NOMO-1 (cell line): ENCODE data around the gene MRPS9.
A peak's percentile ranks its signal among the peaks of the same experiment; 100 is the strongest.

Source experiments
- DNase-seq, 2 experiments: peaks; one replicate each; lab custom pipeline; 2025; ENCODE audit not compliant: unreplicated experiment in 2 of 2; lab: John Stamatoyannopoulos, UW

Gene MRPS9

GRCh38 chr2:105117565-105117964, 79.7 kb downstream of the MRPS9 start:
- DNase-seq: no peak

- DNase-seq: no peak
These were observed 81.1 kb downstream of the MRPS9 start for GRCh38 chr2:105118960-105119359.

GRCh38 chr2:105121434-105121833, 83.6 kb downstream of the MRPS9 start:
- no peak for DNase-seq

- no peak for DNase-seq
These were observed 87.6 kb downstream of the MRPS9 start for GRCh38 chr2:105125428-105125827.

- no peak for DNase-seq
These were observed 88.1 kb downstream of the MRPS9 start for GRCh38 chr2:105125920-105126319.

- no peak for DNase-seq
These were observed 88.5 kb downstream of the MRPS9 start for GRCh38 chr2:105126336-105126735.

GRCh38 chr2:105127289-105127915, 89.5 kb downstream of the MRPS9 start:
- DNase-seq: no peak

GRCh38 chr2:105129722-105130232, 91.9 kb downstream of the MRPS9 start:
- peak; percentile 59 to 66 for DNase-seq

GRCh38 chr2:105130546-105130945, 92.7 kb downstream of the MRPS9 start:
- no peak for DNase-seq

GRCh38 chr2:105134081-105134480, 96.2 kb downstream of the MRPS9 start:
- no peak for DNase-seq

- DNase-seq: no peak
These were observed 97.6 kb downstream of the MRPS9 start for GRCh38 chr2:105135436-105135835.

- no peak for DNase-seq
These were observed 98.5 kb downstream of the MRPS9 start for GRCh38 chr2:105136394-105136793.

- no peak for DNase-seq
These were observed 100.8 kb downstream of the MRPS9 start for GRCh38 chr2:105138643-105139042.

GRCh38 chr2:105139556-105140239, 101.8 kb downstream of the MRPS9 start:
- DNase-seq: no peak

GRCh38 chr2:105140240-105140568, 102.3 kb downstream of the MRPS9 start:
- no peak for DNase-seq

GRCh38 chr2:105141099-105141614, 103.3 kb downstream of the MRPS9 start:
- peak in 1 of 2 experiments; percentile 17 for DNase-seq

GRCh38 chr2:105142239-105142638, 104.4 kb downstream of the MRPS9 start:
- DNase-seq: no peak

GRCh38 chr2:105143094-105143466, 105.2 kb downstream of the MRPS9 start:
- DNase-seq: no peak

GRCh38 chr2:105143467-105144151, 105.7 kb downstream of the MRPS9 start:
- DNase-seq: no peak

GRCh38 chr2:105144152-105144940, 106.5 kb downstream of the MRPS9 start:
- no peak for DNase-seq

GRCh38 chr2:105144941-105145300, 107.1 kb downstream of the MRPS9 start:
- DNase-seq: no peak
